ENCODE data around the gene XPR1. TPM values are rescaled to one million over a fixed set of nuclear protein-coding genes. Genes with fewer than 3 reads are reported as not detected.

The XPR1 gene
- total RNA-seq, 1 experiment from 2014 or later, result 45.6 TPM

DNA sequence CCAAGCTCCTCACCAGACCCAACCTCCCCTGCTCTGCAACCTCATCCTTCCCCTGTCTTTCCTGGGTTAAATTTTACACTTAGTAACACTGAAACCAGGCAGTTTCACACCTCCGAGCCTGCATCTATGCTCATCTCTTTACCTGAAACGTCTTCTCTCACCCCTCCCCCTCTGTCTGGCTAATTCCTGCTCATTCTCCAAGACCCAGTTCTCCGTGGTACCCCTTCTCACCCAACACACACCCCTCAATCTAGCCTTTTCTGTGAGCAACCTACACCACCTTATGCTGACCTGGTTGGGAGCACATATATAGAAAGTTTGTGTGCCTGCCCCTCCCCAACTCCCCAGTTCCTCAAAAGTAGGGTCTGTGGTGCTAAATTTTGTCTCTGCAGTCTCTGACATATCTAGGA is 277.2 kb downstream of the XPR1 start:
- DNase-seq, result no peak
- H3K4me3 ChIP-seq (ENCODE audit: insufficient read depth, low read depth, low read length), result no peak overlapping the region

DNA sequence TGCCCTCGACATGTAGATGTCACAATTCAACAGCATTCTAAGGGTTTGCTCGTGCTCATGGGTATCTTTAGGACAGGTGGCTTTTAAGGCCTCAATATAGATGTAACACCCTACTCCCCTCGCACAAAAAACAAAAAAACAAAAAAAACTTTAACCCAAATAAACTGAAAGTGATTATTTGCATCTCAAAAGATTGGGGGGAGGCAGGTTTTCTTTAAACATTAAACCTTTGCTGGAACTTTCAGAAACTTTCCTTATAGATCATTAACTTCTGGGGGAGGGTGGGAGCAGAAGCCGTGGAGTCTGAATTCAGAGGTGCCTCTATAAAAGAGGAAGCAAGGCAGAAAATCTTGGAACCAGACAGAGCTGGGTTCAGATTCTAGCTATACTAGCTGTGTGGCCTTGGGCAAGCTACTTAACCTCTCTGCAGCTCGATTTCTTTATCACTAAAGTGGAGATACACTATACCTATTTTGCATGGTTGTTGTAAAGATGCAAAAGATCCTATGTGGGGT is 277.7 kb downstream of the XPR1 start:
- no peak for DNase-seq

More for the DNA sequence above, 277.2 kb downstream of the XPR1 start:
- H3K27me3 ChIP-seq (ENCODE audit: control insufficient read depth, insufficient read depth, low read length), result peaks cover 24% of the 10 kb centered on the region
- H3K36me3 ChIP-seq (replicated peaks; ENCODE audit: control insufficient read depth, insufficient read depth, low read length), result no peaks in the 10 kb centered on the region

DNA sequence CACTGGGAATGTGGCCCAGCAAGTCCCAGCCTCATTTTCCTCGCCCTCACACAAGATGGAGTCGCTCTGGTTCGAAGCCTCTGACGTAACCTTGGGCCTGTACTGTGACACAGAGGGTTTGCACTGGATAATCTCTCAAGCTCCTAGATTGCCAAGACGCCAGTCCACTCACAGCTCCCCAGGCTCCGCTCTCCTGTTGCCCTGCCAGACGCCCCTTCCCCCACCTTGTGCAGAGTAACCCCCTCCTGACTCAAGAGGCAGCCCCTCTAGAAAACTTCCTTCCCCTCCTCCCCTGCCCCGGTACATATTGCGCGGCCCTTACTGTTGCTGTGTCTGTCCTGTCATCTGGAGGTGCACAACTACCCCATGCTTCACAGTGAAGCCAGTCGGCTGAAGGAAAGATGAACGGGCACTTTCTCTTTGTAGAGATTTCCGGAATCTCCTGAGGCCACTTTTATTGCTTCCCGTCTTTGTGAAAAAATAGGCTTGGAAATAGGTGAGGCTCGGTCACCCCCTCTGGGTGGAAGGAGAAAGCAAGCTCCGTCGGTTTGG is 279.9 kb downstream of the XPR1 start:
- Histone ChIP-seq H3K27me3 (ENCODE audit: control insufficient read depth, insufficient read depth, low read length) (peaks cover 26% of the 10 kb centered on the region), H3K4me3 (ENCODE audit: insufficient read depth, low read depth, low read length) (peak overlapping the region; percentile 63), H3K36me3 (replicated peaks; ENCODE audit: control insufficient read depth, insufficient read depth, low read length) (no peaks in the 10 kb centered on the region)
- DNase-seq, result peak; percentile 69

More for the DNA sequence above, 277.7 kb downstream of the XPR1 start:
- H3K4me3 ChIP-seq (ENCODE audit: insufficient read depth, low read depth, low read length), result no peak overlapping the region
- no peaks in the 10 kb centered on the region for H3K36me3 ChIP-seq (replicated peaks; ENCODE audit: control insufficient read depth, insufficient read depth, low read length)
- peaks cover 26% of the 10 kb centered on the region for H3K27me3 ChIP-seq (ENCODE audit: control insufficient read depth, insufficient read depth, low read length)

DNA sequence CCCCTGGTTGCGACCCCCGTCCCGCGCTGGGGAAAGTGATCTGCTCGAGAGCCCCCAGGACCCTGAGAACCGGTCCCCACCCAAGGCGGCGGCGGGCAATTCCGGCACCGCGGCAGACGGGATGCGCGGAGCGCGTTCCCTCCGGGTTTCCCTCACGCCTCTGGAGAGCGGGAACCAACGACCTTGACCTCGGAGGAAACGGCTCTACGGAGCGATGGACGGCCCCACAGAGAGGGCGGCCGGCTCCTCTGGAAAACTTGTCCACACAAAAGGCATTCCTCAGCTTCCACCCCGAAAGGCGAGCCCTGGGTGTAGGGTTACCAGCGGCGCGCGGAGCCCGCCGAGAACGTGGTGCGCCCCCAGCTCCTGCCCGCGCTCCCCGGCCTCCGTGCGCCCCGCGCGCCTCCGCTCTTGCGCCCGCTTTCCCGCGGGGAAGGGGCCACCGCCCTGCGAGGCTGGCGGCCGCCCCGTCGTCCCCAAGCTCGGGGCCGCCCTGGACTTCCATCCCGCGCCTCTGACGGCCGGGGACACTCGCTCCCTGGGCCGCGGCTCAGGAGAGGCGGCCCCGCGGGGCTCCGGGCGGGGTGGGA is 280.5 kb downstream of the XPR1 start:
- Histone ChIP-seq H3K4me3 (ENCODE audit: insufficient read depth, low read depth, low read length) (peak overlapping the region; percentile 63), H3K36me3 (replicated peaks; ENCODE audit: control insufficient read depth, insufficient read depth, low read length) (no peaks in the 10 kb centered on the region), H3K27me3 (ENCODE audit: control insufficient read depth, insufficient read depth, low read length) (peaks cover 26% of the 10 kb centered on the region)
- peak; percentile 88 for DNase-seq

DNA sequence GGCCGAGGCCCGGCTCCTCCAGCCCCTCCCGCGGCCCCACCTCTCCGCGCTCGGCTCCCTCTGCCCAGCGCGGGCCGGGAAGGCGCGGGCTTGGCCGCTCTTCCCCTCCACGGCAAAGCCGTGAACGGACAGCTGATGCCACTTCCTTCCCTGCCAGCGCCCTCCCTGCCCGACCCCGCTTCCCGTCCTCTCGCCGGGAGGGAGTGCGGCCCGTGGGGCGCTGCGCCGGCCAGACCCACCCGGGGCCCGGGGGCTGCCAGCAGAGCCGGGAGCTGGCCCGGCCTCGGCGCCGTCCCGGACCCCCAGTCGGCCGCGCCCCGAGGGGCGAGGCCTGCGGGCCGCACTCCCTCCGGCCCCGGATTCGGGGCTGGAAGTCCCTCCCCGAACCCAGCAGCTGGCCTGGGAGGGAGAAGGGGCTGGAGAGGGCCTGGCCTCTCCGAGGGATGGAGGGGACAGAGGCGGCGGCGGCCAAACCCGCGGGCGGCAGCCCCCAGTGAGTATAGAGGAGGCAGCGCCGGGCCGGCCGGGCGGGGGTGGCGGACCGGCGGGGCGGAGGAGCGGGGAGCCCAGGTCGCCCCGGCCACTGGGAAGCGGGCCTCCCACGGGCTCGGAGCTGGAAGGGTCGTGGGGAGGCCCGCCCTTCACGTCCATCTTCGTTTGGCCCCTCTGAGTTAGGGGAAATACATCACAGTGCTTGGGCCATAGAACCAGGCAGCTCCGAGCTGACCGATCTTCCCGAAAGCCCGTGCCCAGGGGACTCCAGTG is 281.2 kb downstream of the XPR1 start, which contains the start of gene KIAA1614:
KIAA1614 (plus strand) TSS at position 97 of the 765 bp plus-strand sequence; CDS start at position 444, 347 bp downstream.
- peak; percentile 90 for DNase-seq
- Histone ChIP-seq H3K36me3 (replicated peaks; ENCODE audit: control insufficient read depth, insufficient read depth, low read length) (no peaks in the 10 kb centered on the region), H3K4me3 (ENCODE audit: insufficient read depth, low read depth, low read length) (peak within 1 kb of the TSS; percentile 63), H3K27me3 (ENCODE audit: control insufficient read depth, insufficient read depth, low read length) (peaks cover 26% of the 10 kb centered on the region)

DNA sequence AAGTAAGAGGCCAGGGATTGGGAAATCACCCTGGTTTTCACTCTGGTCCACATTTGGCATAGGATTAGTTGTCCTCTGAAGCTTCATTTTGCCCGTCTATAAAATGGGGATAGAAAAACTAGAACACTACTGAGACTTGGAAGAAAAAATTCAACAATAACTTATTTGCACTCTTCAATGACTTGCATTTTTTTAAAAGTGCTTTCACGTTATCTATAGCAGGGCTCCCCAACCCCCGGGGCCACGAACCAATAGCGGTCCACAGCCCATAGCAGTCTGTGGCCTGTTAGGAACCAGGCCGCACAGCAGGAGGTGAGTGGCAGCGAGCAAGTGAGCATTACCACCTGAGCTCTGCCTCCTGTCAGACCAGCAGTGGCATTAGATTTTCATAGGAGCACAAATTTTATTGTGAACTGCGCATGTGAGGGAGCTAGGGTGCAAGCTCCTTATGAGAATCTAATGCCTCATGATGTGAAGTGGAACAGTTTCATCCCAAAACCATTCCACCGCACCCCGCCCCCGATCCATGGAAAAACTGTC is 283.7 kb downstream of the XPR1 start:
- H3K27me3 ChIP-seq (ENCODE audit: control insufficient read depth, insufficient read depth, low read length), result peaks cover 28% of the 10 kb centered on the region
- no peak overlapping the region for H3K4me3 ChIP-seq (ENCODE audit: insufficient read depth, low read depth, low read length)
- H3K36me3 ChIP-seq (replicated peaks; ENCODE audit: control insufficient read depth, insufficient read depth, low read length), result no peaks in the 10 kb centered on the region
- no peak for DNase-seq

DNA sequence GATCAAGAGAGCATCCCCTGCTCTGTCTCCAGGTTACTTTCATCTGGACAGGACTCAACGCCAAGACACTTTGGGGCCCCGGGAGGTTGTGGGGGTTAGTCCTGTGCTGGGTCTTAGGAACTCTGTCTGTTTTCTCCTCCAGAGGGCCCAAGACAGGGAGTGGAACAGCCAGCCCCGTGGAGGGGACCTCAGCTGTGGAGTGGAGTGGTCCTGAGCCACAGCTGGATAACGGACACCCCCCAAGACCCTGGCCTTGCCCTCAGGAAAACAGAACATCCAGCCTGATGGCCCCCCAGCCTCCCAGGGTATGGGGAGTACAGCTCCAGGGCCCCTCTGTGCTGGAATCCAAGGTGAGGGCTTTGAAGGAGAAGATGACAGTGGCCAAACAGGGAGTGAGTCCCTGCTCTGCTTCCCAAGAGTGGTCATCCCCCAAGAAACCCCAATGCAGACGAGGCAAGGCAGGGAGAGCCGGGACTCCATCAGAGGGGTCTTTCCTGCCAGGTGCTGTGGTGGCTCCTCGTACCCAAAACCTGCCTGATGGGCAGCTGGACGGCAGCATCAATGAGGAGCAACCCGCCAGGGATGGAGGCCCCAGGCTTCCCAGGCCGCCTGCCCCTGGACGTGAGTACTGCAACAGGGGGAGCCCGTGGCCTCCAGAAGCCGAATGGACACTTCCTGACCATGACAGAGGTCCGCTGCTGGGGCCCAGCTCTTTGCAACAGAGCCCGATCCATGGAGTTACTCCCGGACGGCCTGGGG is 284.4 kb downstream of the XPR1 start:
- peak; percentile 46 for DNase-seq
- Histone ChIP-seq H3K27me3 (ENCODE audit: control insufficient read depth, insufficient read depth, low read length) (peaks cover 28% of the 10 kb centered on the region), H3K36me3 (replicated peaks; ENCODE audit: control insufficient read depth, insufficient read depth, low read length) (no peaks in the 10 kb centered on the region), H3K4me3 (ENCODE audit: insufficient read depth, low read depth, low read length) (no peak overlapping the region)

DNA sequence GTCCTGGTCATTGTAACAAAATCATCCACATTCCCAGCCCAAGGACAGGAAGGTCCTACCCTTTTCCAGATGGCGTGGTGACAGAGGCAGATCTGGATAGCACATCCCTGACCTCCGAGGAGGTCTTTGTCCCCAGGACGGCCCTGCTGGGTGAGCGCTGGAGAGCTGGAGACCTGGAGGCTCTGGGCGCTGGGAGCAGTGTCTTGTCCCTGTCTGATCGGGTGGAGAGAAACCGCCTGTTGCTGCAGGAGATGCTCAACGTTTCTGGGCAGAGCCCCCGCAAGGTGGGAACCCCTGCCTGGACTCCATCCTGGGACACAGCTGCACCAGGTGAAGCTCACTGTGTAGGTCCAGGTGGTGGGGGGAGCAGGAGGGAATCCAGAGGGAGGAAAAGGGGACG is 284.9 kb downstream of the XPR1 start:
- Histone ChIP-seq H3K4me3 (ENCODE audit: insufficient read depth, low read depth, low read length) (no peak overlapping the region), H3K27me3 (ENCODE audit: control insufficient read depth, insufficient read depth, low read length) (peaks cover 23% of the 10 kb centered on the region), H3K36me3 (replicated peaks; ENCODE audit: control insufficient read depth, insufficient read depth, low read length) (no peaks in the 10 kb centered on the region)
- no peak for DNase-seq

DNA sequence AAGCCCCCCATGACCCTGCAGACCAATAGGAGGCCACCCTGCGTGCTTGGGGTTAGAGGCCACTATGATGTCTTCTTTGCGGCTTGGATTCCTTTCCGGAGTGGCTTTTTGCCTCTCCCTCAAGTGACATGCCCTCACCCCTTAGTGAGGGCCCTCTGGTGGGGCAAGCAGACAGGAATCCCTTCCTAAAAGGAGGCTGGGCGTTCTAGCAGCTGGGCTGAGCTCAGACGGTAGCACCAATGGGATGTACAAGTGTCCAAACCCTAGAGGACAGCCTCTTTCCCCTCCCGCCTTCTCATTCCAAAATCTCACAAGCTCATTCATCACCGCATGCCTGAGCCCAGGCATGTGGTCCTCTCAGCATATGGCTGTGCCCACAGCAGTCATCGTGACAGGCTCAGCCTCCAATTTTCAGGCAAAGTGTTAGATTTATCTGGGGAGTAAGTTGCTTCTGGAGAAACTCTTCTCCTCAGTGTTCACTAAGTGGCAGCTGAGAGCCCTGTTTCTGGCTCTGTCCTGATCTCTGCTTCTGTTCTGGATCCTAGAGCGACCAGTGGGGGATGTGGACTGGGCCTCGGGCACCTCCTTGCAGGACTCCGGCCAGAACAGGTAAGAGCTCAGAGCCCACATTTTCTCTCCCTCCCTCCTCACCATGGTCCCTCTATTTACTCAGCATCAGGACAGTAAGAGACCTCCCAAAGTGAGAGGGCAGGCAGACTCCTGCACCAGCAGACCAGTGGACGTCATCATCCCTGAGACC is 285.7 kb downstream of the XPR1 start:
- Histone ChIP-seq H3K36me3 (replicated peaks; ENCODE audit: control insufficient read depth, insufficient read depth, low read length) (no peaks in the 10 kb centered on the region), H3K27me3 (ENCODE audit: control insufficient read depth, insufficient read depth, low read length) (peaks cover 17% of the 10 kb centered on the region), H3K4me3 (ENCODE audit: insufficient read depth, low read depth, low read length) (no peak overlapping the region)
- DNase-seq, result peak; percentile 80

DNA sequence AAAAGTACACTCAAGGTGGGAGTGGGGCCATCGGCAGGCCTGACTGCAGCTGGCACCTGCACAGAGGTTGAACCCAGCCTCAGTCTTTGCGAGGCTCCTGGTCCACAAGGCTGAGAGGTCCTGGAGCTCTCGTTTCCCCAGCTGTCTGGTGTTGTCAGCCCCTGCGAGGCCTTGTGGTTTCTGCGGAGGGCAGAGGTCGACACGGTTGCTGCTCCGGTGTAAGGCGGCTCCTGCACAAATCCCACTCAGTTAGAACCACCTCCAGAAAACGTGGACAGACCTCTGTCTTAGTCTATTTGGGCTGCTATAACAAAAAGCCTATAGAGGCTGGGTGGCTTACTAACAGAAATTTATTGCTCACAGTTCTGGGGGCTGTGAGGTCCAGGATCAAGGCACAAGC is 286.7 kb downstream of the XPR1 start:
- Histone ChIP-seq H3K36me3 (replicated peaks; ENCODE audit: control insufficient read depth, insufficient read depth, low read length) (no peaks in the 10 kb centered on the region), H3K4me3 (ENCODE audit: insufficient read depth, low read depth, low read length) (no peak overlapping the region), H3K27me3 (ENCODE audit: control insufficient read depth, insufficient read depth, low read length) (peaks cover 9% of the 10 kb centered on the region)
- DNase-seq, result no peak

DNA sequence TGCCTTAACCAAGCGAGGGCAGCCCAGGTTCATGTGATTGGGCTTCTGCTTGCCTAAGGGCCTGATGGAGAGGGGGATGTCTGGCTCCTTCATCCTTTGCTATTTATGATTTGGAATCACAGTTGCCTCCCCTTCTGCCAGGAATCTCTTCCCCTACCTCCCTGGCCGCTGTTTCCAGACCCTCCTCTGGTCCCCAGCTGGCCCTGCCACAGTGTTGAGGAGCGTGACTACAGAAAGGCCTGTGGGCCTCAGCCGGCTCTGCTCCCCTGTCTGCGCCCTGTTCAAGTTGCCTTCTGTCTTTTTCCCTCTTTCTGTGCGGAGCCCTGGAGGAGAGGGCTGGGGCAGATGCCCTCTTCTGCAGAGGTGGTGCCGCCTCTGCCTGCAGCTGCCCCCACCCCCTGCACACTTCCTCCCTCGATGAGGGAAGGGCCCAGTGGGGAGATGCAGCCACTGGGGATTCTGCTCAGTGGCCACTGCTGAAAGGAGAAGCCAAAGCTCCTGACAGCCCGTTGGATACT is 287.4 kb downstream of the XPR1 start:
- DNase-seq, result no peak
- Histone ChIP-seq H3K27me3 (ENCODE audit: control insufficient read depth, insufficient read depth, low read length) (peaks cover 2% of the 10 kb centered on the region), H3K36me3 (replicated peaks; ENCODE audit: control insufficient read depth, insufficient read depth, low read length) (no peaks in the 10 kb centered on the region), H3K4me3 (ENCODE audit: insufficient read depth, low read depth, low read length) (no peak overlapping the region)

DNA sequence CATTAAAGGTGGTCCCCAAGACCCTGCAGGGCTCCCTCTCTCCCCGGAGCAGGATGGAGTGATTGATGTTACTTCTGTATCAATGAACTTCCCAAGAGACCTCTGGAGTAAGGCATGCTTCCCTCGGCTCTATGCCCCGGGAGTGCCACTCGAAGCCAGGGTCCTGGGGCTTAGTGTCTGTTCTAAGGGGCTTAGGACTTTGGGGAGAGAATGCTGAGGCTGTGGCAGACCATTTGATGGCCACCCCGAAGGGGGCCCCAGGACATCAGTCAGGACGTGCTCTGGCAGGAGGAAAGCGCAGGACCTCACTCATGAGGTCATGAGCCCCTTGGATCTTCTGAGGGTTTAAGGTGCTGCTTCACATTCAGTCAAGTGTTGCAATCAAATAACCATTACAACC is 288.4 kb downstream of the XPR1 start:
- Histone ChIP-seq H3K36me3 (replicated peaks; ENCODE audit: control insufficient read depth, insufficient read depth, low read length) (no peaks in the 10 kb centered on the region), H3K4me3 (ENCODE audit: insufficient read depth, low read depth, low read length) (no peak overlapping the region), H3K27me3 (ENCODE audit: control insufficient read depth, insufficient read depth, low read length) (peaks cover 2% of the 10 kb centered on the region; the same call in 1 of the 2 replicates)
- DNase-seq, result no peak

DNA sequence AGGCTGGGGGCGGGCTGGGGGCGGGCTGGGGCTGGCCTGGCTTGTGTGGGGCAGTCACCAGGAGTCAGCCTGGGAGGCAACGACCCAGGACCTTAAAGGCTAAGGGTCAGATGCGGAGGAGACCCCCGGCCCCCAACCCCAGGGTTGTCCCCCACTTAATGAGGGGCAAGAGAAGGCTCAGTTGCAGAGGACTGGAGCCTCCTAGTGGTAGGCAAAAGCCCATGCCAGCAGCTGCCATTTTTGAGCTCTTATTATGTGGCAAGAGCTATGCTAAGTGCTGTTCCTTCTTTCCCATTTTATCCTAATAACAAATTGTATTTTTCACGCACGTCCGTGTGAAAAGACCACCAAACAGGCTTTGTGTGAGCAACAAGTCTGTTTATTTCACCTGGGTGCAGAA is 288.9 kb downstream of the XPR1 start:
- H3K36me3 ChIP-seq (replicated peaks; ENCODE audit: control insufficient read depth, insufficient read depth, low read length), result no peaks in the 10 kb centered on the region
- H3K4me3 ChIP-seq (ENCODE audit: insufficient read depth, low read depth, low read length), result no peak overlapping the region
- H3K27me3 ChIP-seq (ENCODE audit: control insufficient read depth, insufficient read depth, low read length), result peaks cover 2% of the 10 kb centered on the region; the same call in 1 of the 2 replicates
- peak; percentile 72 for DNase-seq
